ENCODE measurements around the gene STAT3. TPM values are rescaled to one million over a fixed set of nuclear protein-coding genes. Genes with fewer than 3 reads are reported as not detected.

STAT3 gene
- total and polyA plus RNA-seq, 9 of the 15 experiments (the other 6 are each of a cell fraction or from before 2014, with no cell fraction given): 90.0 to 179 (median 114) TPM

DNA sequence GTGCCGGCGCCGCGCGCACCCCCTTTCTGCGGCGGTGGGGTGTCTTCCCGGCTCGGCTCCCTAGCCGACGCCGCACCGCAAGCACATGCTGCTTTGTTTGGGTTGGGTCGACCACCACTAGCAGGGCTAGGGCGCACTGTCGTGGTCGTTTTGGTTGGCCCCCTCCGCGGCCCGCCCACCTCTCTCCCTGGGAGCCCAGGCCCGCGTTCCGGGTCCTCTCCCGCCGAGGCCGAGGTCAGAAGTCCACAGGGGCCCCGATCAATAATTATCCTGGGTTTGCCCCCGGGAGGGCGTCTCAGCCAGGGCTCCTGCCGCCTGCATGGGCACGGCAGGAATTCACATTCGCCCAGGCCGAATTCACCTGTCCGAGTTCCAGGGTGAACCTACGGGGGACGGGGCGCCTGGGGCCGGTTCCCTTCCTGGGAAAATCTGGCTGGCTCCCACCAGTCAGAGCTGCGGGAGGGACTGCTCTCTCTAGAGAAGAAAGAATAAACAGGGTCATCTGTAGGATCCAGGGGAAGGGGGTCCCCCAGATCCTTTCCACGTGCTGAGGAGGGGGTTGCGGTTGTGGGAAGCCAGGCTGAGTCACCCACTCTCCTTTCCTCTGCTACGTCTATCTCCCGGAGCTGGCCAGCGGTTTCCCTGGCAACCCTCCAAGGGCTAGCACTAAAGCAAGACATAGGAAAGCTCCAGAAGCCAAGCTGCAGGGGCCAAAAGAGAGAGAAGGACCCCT is 111.5 kb downstream of the STAT3 start (continued):
- TF ChIP-seq ILK (tag; IDR thresholded peaks at IDR 0.05; ENCODE audit: borderline replicate concordance, low read depth) (no peak), FOXP1 (CRISPR knock-in tag; IDR thresholded peaks at IDR 0.05) (no peak), KDM4B (IDR thresholded peaks at IDR 0.05; ENCODE audit: borderline replicate concordance in 2 of 2, low read depth in 1 of 2) (0 out of 4 replicates have a peak, but pooled peaks of 1 of the 2 experiments have one; percentile 3), LARP7 (IDR thresholded peaks at IDR 0.05) (no peak), MAZ (CRISPR knock-in tag; conservative IDR thresholded peaks at IDR 0.05 in 1 of 2, IDR thresholded peaks at IDR 0.05 in 1 of 2) (no peak; a peak in 1 of 4 replicates), TCF7 (IDR thresholded peaks at IDR 0.05; ENCODE audit: borderline replicate concordance) (no peak), C11orf30 (IDR thresholded peaks at IDR 0.05; ENCODE audit: low read depth) (no peak), ADNP (tag; IDR thresholded peaks at IDR 0.05) (no peak), MEF2A (IDR thresholded peaks at IDR 0.05; ENCODE audit: control insufficient read depth, low read depth, low read length) (no peak), POLR2AphosphoS2 (IDR thresholded peaks at IDR 0.05; ENCODE audit: low read length) (no peak; the same call in none of the 2 replicates), CBX8 (IDR thresholded peaks at IDR 0.05; ENCODE audit: borderline replicate concordance, extremely low read depth, low read depth, low read length, poor library complexity, severe bottlenecking) (no peak), MEF2D (tag; conservative IDR thresholded peaks at IDR 0.05; ENCODE audit: low read depth) (no peak), SIN3B (IDR thresholded peaks at IDR 0.05; ENCODE audit: low read depth) (no peak), GTF2F1 (IDR thresholded peaks at IDR 0.05; ENCODE audit: low read depth, low read length) (peak; percentile 27; the same call in 1 of the 2 replicates), FOXJ3 (CRISPR knock-in tag; IDR thresholded peaks at IDR 0.05) (no peak), SIRT6 (IDR thresholded peaks at IDR 0.05; ENCODE audit: low read depth, low read length) (no peak), ZNF384 (IDR thresholded peaks at IDR 0.05; ENCODE audit: low read depth, low read length) (no peak), RFX7 (CRISPR knock-in tag; IDR thresholded peaks at IDR 0.05) (no peak), ZNF143 (CRISPR knock-in tag; IDR thresholded peaks at IDR 0.05) (no peak), ZC3H8 (IDR thresholded peaks at IDR 0.05) (no peak)
- TF ChIP-seq, protein P1, sequence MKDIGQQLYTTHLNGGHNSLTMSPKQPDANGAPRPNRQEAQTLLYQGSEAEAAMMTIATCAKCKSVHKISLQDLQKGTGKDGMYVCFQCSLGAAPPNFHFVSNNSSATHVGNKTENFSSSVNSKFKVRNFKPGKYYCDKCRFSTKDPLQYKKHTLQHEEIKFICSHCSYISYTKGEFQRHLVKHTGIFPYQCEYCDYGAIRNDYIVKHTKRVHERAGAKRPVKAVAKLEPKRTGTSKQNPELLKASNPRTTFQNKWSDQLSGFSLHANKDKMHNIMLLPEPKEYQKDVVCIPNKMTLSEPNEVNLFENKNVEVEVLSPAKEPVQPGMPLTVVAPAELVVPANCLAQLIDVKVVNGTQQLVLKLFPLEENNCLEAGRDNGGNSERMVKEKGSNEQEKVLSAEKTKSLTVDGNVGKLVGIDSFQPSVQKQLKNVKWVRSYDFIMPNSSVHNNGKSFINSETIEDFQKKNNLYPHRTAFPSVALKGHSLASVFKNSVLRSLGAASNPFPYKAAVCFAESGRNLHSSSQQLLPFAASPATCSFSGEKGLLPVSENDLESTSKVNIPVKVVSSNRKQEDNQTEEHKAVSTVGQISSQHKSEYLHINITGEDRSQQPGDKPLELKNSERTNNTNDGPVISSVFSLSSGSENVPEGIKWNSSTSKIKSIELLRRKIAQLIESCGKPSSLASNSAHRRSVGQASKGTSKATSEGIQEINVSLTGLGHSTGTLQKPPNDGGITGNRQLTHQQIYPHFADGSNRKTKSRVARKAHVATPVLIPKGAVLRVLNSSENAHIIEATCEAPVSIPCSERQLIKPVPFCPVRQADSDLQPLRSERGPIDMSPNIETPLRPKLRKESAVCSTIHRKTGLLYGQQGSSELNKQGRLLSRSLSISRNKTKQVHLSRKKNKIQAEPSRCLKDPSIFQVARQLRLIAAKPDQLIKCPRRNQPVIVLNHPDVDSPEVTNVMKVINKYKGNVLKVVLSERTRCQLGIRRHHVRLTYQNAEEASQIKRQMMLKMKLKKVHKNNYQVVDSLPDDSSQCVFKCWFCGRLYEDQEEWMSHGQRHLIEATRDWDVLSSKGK (CRISPR knock-in tag; IDR thresholded peaks at IDR 0.05): no peak
- TF ChIP-seq, protein P2, sequence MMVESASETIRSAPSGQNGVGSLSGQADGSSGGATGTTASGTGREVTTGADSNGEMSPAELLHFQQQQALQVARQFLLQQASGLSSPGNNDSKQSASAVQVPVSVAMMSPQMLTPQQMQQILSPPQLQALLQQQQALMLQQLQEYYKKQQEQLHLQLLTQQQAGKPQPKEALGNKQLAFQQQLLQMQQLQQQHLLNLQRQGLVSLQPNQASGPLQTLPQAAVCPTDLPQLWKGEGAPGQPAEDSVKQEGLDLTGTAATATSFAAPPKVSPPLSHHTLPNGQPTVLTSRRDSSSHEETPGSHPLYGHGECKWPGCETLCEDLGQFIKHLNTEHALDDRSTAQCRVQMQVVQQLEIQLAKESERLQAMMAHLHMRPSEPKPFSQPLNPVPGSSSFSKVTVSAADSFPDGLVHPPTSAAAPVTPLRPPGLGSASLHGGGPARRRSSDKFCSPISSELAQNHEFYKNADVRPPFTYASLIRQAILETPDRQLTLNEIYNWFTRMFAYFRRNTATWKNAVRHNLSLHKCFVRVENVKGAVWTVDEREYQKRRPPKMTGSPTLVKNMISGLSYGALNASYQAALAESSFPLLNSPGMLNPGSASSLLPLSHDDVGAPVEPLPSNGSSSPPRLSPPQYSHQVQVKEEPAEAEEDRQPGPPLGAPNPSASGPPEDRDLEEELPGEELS (CRISPR knock-in tag; IDR thresholded peaks at IDR 0.05; ENCODE audit: borderline replicate concordance): no peak
- TF ChIP-seq, protein P3, sequence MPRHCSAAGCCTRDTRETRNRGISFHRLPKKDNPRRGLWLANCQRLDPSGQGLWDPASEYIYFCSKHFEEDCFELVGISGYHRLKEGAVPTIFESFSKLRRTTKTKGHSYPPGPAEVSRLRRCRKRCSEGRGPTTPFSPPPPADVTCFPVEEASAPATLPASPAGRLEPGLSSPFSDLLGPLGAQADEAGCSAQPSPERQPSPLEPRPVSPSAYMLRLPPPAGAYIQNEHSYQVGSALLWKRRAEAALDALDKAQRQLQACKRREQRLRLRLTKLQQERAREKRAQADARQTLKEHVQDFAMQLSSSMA (CRISPR knock-in tag; IDR thresholded peaks at IDR 0.05): no peak
